Astrocyte of the hippocampus (primary cell): ENCODE results near the gene SGTA.

Source experiments
- DNase-seq: peaks from one replicate; pipeline ENCODE4 v3.0.0; 2011; ENCODE audit warnings: low read depth, low spot score

Gene SGTA

GRCh38 chr19:2754659-2755447 is 28.2 kb downstream of the SGTA start:
- DNase-seq: no peak

- no peak for DNase-seq
These were observed 31.6 kb downstream of the SGTA start for GRCh38 chr19:2751438-2751830.

- no peak for DNase-seq
These were observed 32.1 kb downstream of the SGTA start for GRCh38 chr19:2750808-2751437.

GRCh38 chr19:2747349-2747748 is 35.7 kb downstream of the SGTA start:
- DNase-seq: no peak

GRCh38 chr19:2744113-2744512 is 39.0 kb downstream of the SGTA start:
- no peak for DNase-seq

- no peak for DNase-seq
These were observed 40.0 kb downstream of the SGTA start for GRCh38 chr19:2743099-2743498.

- no peak for DNase-seq
These were observed 42.8 kb downstream of the SGTA start for GRCh38 chr19:2740314-2740656.

GRCh38 chr19:2739602-2740313 is 43.3 kb downstream of the SGTA start, which contains the start of gene SLC39A3:
Gene SLC39A3 (minus strand): TSS chr19:2740017. CDS start chr19:2737257, 2,760 bp downstream.
- DNase-seq: peak; percentile 99

GRCh38 chr19:2736550-2737190 is 46.4 kb downstream of the SGTA start:
- no peak for DNase-seq

GRCh38 chr19:2735374-2735773 is 47.7 kb downstream of the SGTA start:
- DNase-seq: no peak

- no peak for DNase-seq
These were observed 48.3 kb downstream of the SGTA start for GRCh38 chr19:2734589-2735288.

GRCh38 chr19:2733930-2734588 is 49.0 kb downstream of the SGTA start:
- DNase-seq: no peak

- DNase-seq: no peak
These were observed 50.2 kb downstream of the SGTA start for GRCh38 chr19:2732883-2733282.

GRCh38 chr19:2732157-2732725 is 50.8 kb downstream of the SGTA start:
- DNase-seq: no peak

GRCh38 chr19:2731181-2731995 is 51.7 kb downstream of the SGTA start:
- DNase-seq: no peak

GRCh38 chr19:2729943-2730818 is 52.9 kb downstream of the SGTA start:
- no peak for DNase-seq

- DNase-seq: no peak
These were observed 54.2 kb downstream of the SGTA start for GRCh38 chr19:2728783-2729387.

GRCh38 chr19:2727640-2727944 is 55.5 kb downstream of the SGTA start:
- DNase-seq: no peak
